Endothelial cell of umbilical vein (primary cell): ENCODE data around the gene PEDS1. TPM values are rescaled to one million over a fixed set of nuclear protein-coding genes. Genes with fewer than 3 reads are reported as not detected.
"Not testable (repeated sequence)": the region's sequence is repeated elsewhere in the genome, so short reads cannot be mapped to it uniquely, and the experiment has no call there.

Experiments used
- BruUV-seq: library from RNA; stranded (reverse); fragments of 400-500 nt; replicated peaks from 2 replicates; lab custom pipeline; 2021; lab: Mats Ljungman, UMichigan
- CTCF ChIA-PET: fragments of 300-600, 350-600 bp; sonication (Branson Sonifier 250); formaldehyde crosslinking; loops from one replicate; lab custom pipeline; 2021; ENCODE audit warnings: antibody characterized with exemption, inconsistent platforms; lab: Charles Lee
- POLR2A ChIA-PET: fragments of 300-600, 350-600 bp; sonication (Branson Sonifier 250); formaldehyde crosslinking; loops from one replicate; lab custom pipeline; 2021; ENCODE audit warnings: antibody characterized with exemption, inconsistent platforms; lab: Charles Lee
- DNase-seq: peaks from one replicate; pipeline ENCODE4 v3.0.0-alpha.2; 2011; ENCODE audit warnings: low read depth, low spot score
- FAIRE-seq: peaks from 2 replicates; lab custom pipeline; 2011; peaks lifted over from hg19 to GRCh38; lab: Jason Lieb, UNC
- H2AFZ ChIP-seq: 2 replicates; pipeline ENCODE4 v1.6.0; 2012; ENCODE audit warnings: low read depth, low read length, control low read depth, inconsistent platforms
- H3K27ac ChIP-seq: 2 replicates; pipeline ENCODE4 v1.5.1; 2011; ENCODE audit warnings: low read depth, mild to moderate bottlenecking, control low read depth, low read length, moderate library complexity; ENCODE audit not compliant: insufficient read depth
- H3K27me3 ChIP-seq, 2 experiments: 2 replicates each; pipeline versions ENCODE4 v1.6.0 to v1.6.1; 2011; ENCODE audit warnings: low read length in 2 of 2, mixed read lengths in 1 of 2; ENCODE audit not compliant: control insufficient read depth in 2 of 2, insufficient read depth in 2 of 2
- H3K36me3 ChIP-seq, 2 experiments: 2 replicates in 1 of 2; 3 replicates in 1 of 2; pipeline ENCODE4 v1.5.1; 2011; ENCODE audit warnings: low read length in 2 of 2, mild to moderate bottlenecking in 1 of 2, moderate library complexity in 1 of 2; ENCODE audit not compliant: control insufficient read depth in 2 of 2, insufficient read depth in 2 of 2; ENCODE audit errors: extremely low read depth in 1 of 2
- H3K4me1 ChIP-seq: 3 replicates; pipeline ENCODE4 v1.5.1; 2011; ENCODE audit warnings: mild to moderate bottlenecking, low read length; ENCODE audit not compliant: control insufficient read depth, insufficient read depth; ENCODE audit errors: extremely low read depth
- H3K4me2 ChIP-seq: 2 replicates; pipeline ENCODE4 v1.6.1; 2011; ENCODE audit warnings: low read length, control low read depth, mixed read lengths; ENCODE audit not compliant: insufficient read depth
- H3K4me3 ChIP-seq, 3 experiments: fragments of 200-600 bp in 1 of 3; sonication (generic), shearing (Covaris generic) in 1 of 3; replicated peaks in 1 of 3; 2 replicates each; pipeline ENCODE4 v1.5.1; 2011 to 2016; ENCODE audit warnings: control low read depth in 3 of 3, low read length in 3 of 3, mild to moderate bottlenecking in 2 of 3, inconsistent platforms in 1 of 3, low read depth in 1 of 3, moderate library complexity in 1 of 3; ENCODE audit not compliant: insufficient read depth in 1 of 3
- H3K79me2 ChIP-seq: 2 replicates; pipeline ENCODE4 v1.6.0; 2012; ENCODE audit warnings: low read length, inconsistent platforms; ENCODE audit not compliant: control insufficient read depth, insufficient read depth
- H3K9ac ChIP-seq: replicated peaks from 2 replicates; pipeline ENCODE3; 2011; ENCODE audit warnings: low read length, control low read depth; ENCODE audit not compliant: insufficient read depth; ENCODE audit errors: extremely low read depth
- H3K9me1 ChIP-seq: replicated peaks from 3 replicates; pipeline ENCODE4 v1.6.0; 2011; ENCODE audit warnings: mild to moderate bottlenecking, low read length; ENCODE audit not compliant: control insufficient read depth, insufficient read depth; ENCODE audit errors: extremely low read depth
- H3K9me3 ChIP-seq: replicated peaks from 2 replicates; pipeline ENCODE4 v1.5.1; 2012; ENCODE audit warnings: low read length, inconsistent platforms; ENCODE audit not compliant: control insufficient read depth, insufficient read depth
- H4K20me1 ChIP-seq: replicated peaks from 2 replicates; pipeline ENCODE3; 2011; ENCODE audit warnings: mild to moderate bottlenecking, low read length; ENCODE audit not compliant: control insufficient read depth, insufficient read depth; ENCODE audit errors: extremely low read depth
- CTCF ChIP-seq, 2 donors: IDR thresholded peaks; 1 replicate in 1 of 2; 2 replicates in 1 of 2; pipeline ENCODE4 v1.5.1; 2011; ENCODE audit warnings: low read length in 2 of 2, mild to moderate bottlenecking in 2 of 2, moderate library complexity in 2 of 2, control low read depth in 1 of 2, inconsistent platforms in 1 of 2, low read depth in 1 of 2; ENCODE audit not compliant: insufficient read depth in 1 of 2; ENCODE audit errors: extremely low read depth in 1 of 2
- EZH2 ChIP-seq: IDR thresholded peaks from 2 replicates; pipeline ENCODE4 v1.6.1; 2012; ENCODE audit warnings: borderline replicate concordance, low read depth, mild to moderate bottlenecking, moderate library complexity, low read length, inconsistent platforms; ENCODE audit not compliant: severe bottlenecking
- FOS ChIP-seq: IDR thresholded peaks from 2 replicates; pipeline ENCODE4 v1.6.1; 2011; ENCODE audit warnings: mild to moderate bottlenecking, low read length, moderate library complexity, borderline replicate concordance; ENCODE audit not compliant: insufficient read depth
- GATA2 ChIP-seq: IDR thresholded peaks from 2 replicates; pipeline ENCODE4 v1.7.0; 2011; ENCODE audit warnings: low read depth, mild to moderate bottlenecking, moderate library complexity, mixed read lengths, low read length; ENCODE audit not compliant: insufficient read length, insufficient read depth
- JUN ChIP-seq: IDR thresholded peaks from 2 replicates; pipeline ENCODE4 v1.6.1; 2011; ENCODE audit warnings: borderline replicate concordance, low read depth; ENCODE audit not compliant: insufficient read length, insufficient read depth
- MAX ChIP-seq: IDR thresholded peaks from 2 replicates; pipeline ENCODE4 v1.6.1; 2011; ENCODE audit not compliant: insufficient read depth, insufficient read length
- MYC ChIP-seq: IDR thresholded peaks from one replicate; pipeline ENCODE4 v1.6.1; 2011; ENCODE audit warnings: mild to moderate bottlenecking, low read depth, low read length
- POLR2A ChIP-seq: IDR thresholded peaks from 2 replicates; pipeline ENCODE4 v1.6.1; 2012; ENCODE audit warnings: low read depth, mild to moderate bottlenecking, control low read depth, low read length
- POLR2AphosphoS5 ChIP-seq: IDR thresholded peaks from 2 replicates; pipeline ENCODE4 v1.6.1; 2012; ENCODE audit warnings: low read depth, mild to moderate bottlenecking, control low read depth, low read length, moderate library complexity; ENCODE audit not compliant: insufficient read depth
- dilution Hi-C: fragments of 300-500 bp; cut with MboI; formaldehyde crosslinking; loops from one replicate; pipeline ENCODE4 v1.15.0; 2019; ENCODE audit warnings: low sequenced_read_pairs; ENCODE audit not compliant: extremely low pct_ligation_motif_present
- intact Hi-C: fragments of 100-400 bp; cut with micrococcal nuclease; formaldehyde crosslinking; loops from one replicate; pipeline ENCODE4 v1.10.0; 2022
- polyA plus RNA-seq, 4 experiments: library from polyadenylated mRNA; depleted of rRNA in 3 of 4; stranded (reverse) in 3 of 4; unstranded in 1 of 4; fragments of >200 nt; gene quantifications; 2 replicates each; pipeline versions ENCODE4 v1.2.1 to v1.2.3, GENCODE V29; 2011 to 2012; ENCODE audit warnings: missing spikeins in 1 of 4
- total RNA-seq: library from RNA; stranded (reverse); gene quantifications from 2 replicates; pipeline ENCODE4 v1.2.3, GENCODE V29; 2021

Gene PEDS1
- total and polyA plus RNA-seq, 2 donors (not counting 3 experiments of a cell fraction or from before 2014, with no cell fraction given): 62.7 to 131 TPM

GRCh38 chr20:50136822-50137599 lies 16.5 kb downstream of the PEDS1 start:
- DNase-seq (no peak), FAIRE-seq (no peak)
- Histone ChIP-seq H3K79me2 (peaks cover 95% of the 10 kb centered on the region), H3K4me2 (no peak overlapping the region), H3K36me3 (peaks cover 25 to 31% of the 10 kb centered on the region in 2 experiments), H3K9me1 (no peaks in the 10 kb centered on the region), H3K27me3 (no peaks in the 10 kb centered on the region), H2AFZ (no peak overlapping the region), H3K27ac (no peak overlapping the region), H3K4me1 (peaks cover 26% of the 10 kb centered on the region), H3K9ac (no peak overlapping the region), H3K4me3 (no peak overlapping the region), H4K20me1 (no peaks in the 10 kb centered on the region), H3K9me3 (no peaks in the 10 kb centered on the region)
- ChIA-PET CTCF (interaction anchor here (0.6 to 4.2 kb wide), 6 partner anchors 10 to 158 kb away, joined by 3 to 30 read pairs (median 6); partner anchors contain the start of gene PEDS1), POLR2A (no interaction called here)
- intact Hi-C loops: no loop called here
- dilution Hi-C loops: no loop called here
- TF ChIP-seq MAX (no peak), FOS (no peak), GATA2 (no peak), EZH2 (no peak), MYC (no peak), POLR2A (no peak), CTCF (IDR thresholded peaks at IDR 0.05; ENCODE audit: extremely low read depth in 1 of 2, insufficient read depth in 1 of 2, low read depth in 1 of 2, low read length in 2 of 2) (no peak), JUN (no peak), POLR2AphosphoS5 (no peak)
- BruUV-seq: no TSS peak

DNA sequence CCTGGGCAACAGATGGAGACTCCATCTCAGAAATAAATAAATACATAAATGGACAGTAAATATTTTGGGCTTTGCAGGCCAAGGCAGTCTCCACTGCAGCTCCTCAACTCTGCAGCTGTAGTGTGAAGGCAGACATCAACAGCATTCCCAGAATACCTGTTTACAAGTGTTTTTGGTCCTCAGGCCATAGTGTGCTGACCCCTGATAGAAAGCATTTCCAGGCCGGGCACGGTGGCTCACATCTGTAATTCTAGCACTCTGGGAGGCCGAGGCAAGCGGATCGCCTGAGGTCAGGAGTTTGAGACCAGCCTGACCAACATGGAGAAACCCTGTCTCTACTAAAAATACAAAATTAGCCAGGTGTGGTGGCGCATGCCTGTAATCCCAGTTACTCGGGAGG lies 18.4 kb downstream of the PEDS1 start:
- H3K9ac ChIP-seq, FAIRE-seq, H3K27ac ChIP-seq, POLR2A ChIA-PET, H4K20me1 ChIP-seq, DNase-seq, H3K9me1 ChIP-seq, intact Hi-C loops, H3K27me3 ChIP-seq, dilution Hi-C loops, H3K4me3 ChIP-seq, H3K9me3 ChIP-seq, H3K4me2 ChIP-seq, H2AFZ ChIP-seq, BruUV-seq: not testable (repeated sequence)
- Histone ChIP-seq H3K79me2 (peaks cover 90% of the 10 kb centered on the region), H3K36me3 (peaks cover 27 to 35% of the 10 kb centered on the region in 2 experiments), H3K4me1 (peaks cover 11% of the 10 kb centered on the region)
- CTCF ChIA-PET: interaction anchor here (1.5 to 2.5 kb wide), 2 partner anchors 17 to 37 kb away, joined by 4 to 14 read pairs; no protein-coding TSS in a partner anchor
